CD4-positive, alpha-beta T cell treated with Interleukin-17A for 4 hours (primary cell): Measurements from ENCODE around the gene KDM5A.
"Not testable (repeated sequence)": the region's sequence is repeated elsewhere in the genome, so short reads cannot be mapped to it uniquely, and the experiment has no call there.

Experiments used
- DNase-seq: peaks from one replicate; pipeline ENCODE4 v3.0.0-alpha.2; 2020; ENCODE audit warnings: mixed read lengths

The KDM5A gene

GRCh38 chr12:332581-333205, 56.4 kb downstream of the KDM5A start:
- DNase-seq, result no peak

- no peak for DNase-seq
These were observed 57.8 kb downstream of the KDM5A start for GRCh38 chr12:331287-331686.

- DNase-seq, result no peak
These were observed 63.2 kb downstream of the KDM5A start for GRCh38 chr12:325906-326305.

GRCh38 chr12:323507-323906, 65.6 kb downstream of the KDM5A start:
- DNase-seq, result no peak

GRCh38 chr12:321606-322326, 67.4 kb downstream of the KDM5A start:
- no peak for DNase-seq

GRCh38 chr12:318759-319515, 70.2 kb downstream of the KDM5A start:
- DNase-seq, result no peak

GRCh38 chr12:308511-308910, 80.6 kb downstream of the KDM5A start:
- DNase-seq, result no peak

- no peak for DNase-seq
These were observed 81.7 kb downstream of the KDM5A start for GRCh38 chr12:307406-307805.

GRCh38 chr12:304805-305204, 84.3 kb downstream of the KDM5A start:
- no peak for DNase-seq

- DNase-seq, result not testable (repeated sequence)
These were observed 86.4 kb downstream of the KDM5A start for GRCh38 chr12:302766-303165.

- DNase-seq, result not testable (repeated sequence)
These were observed 89.0 kb downstream of the KDM5A start for GRCh38 chr12:300166-300565.

GRCh38 chr12:299511-299910, 89.6 kb downstream of the KDM5A start:
- not testable (repeated sequence) for DNase-seq

GRCh38 chr12:298059-298458, 91.1 kb downstream of the KDM5A start:
- DNase-seq, result not testable (repeated sequence)

- no peak for DNase-seq
These were observed 94.0 kb downstream of the KDM5A start for GRCh38 chr12:295132-295531.

GRCh38 chr12:293199-293598, 95.9 kb downstream of the KDM5A start:
- DNase-seq, result no peak

GRCh38 chr12:292186-292585, 96.9 kb downstream of the KDM5A start:
- DNase-seq, result no peak

GRCh38 chr12:291153-291723, 97.9 kb downstream of the KDM5A start:
- no peak for DNase-seq

GRCh38 chr12:288687-289086, 100.4 kb downstream of the KDM5A start:
- DNase-seq, result no peak

- no peak for DNase-seq
These were observed 102.4 kb downstream of the KDM5A start for GRCh38 chr12:286531-287300.

- no peak for DNase-seq
These were observed 111.1 kb downstream of the KDM5A start for GRCh38 chr12:278046-278445.

GRCh38 chr12:275812-276211, 113.3 kb downstream of the KDM5A start:
- DNase-seq, result no peak

- DNase-seq, result no peak
These were observed 115.7 kb downstream of the KDM5A start for GRCh38 chr12:273382-273781.

- no peak for DNase-seq
These were observed 116.2 kb downstream of the KDM5A start for GRCh38 chr12:272942-273341.
